Activated T-helper 1 cell treated with anti-CD3 and anti-CD28 coated beads, Interleukin-12 subunit alpha, Interleukin-12 subunit beta, Interleukin-2, Interleukin-4 antibody, amounts not matched to agents 30 ng/mL and 10 ng/mL and 1 ng/mL, durations not matched to agents 14 hours and 24 hours and 36 hours (primary cell): ENCODE results near the gene XPNPEP3. TPM values are rescaled to one million over a fixed set of nuclear protein-coding genes. Genes with fewer than 3 reads are reported as not detected.
A peak's percentile ranks its signal among the peaks of the same experiment; 100 is the strongest.

Experiments used
- DNase-seq: peaks from one replicate; pipeline ENCODE4 v3.0.0; 2021; ENCODE audit warnings: low spot score
- H3K27ac Mint-ChIP-seq: one replicate; pipeline ENCODE4 v1.8.0; 2021; ENCODE audit warnings: mild to moderate bottlenecking, mixed read lengths
- H3K27me3 Mint-ChIP-seq: one replicate; pipeline ENCODE4 v1.8.0; 2022; ENCODE audit warnings: mild to moderate bottlenecking, moderate library complexity, mixed read lengths; ENCODE audit not compliant: insufficient read depth
- H3K36me3 Mint-ChIP-seq: one replicate; pipeline ENCODE4 v1.8.0; 2021; ENCODE audit warnings: low read depth, mixed read lengths
- H3K4me1 Mint-ChIP-seq: one replicate; pipeline ENCODE4 v1.8.0; 2021; ENCODE audit warnings: low read depth, mixed read lengths
- H3K4me3 Mint-ChIP-seq: one replicate; pipeline ENCODE4 v1.8.0; 2021; ENCODE audit warnings: mild to moderate bottlenecking, moderate library complexity, mixed read lengths
- H3K9me3 Mint-ChIP-seq: one replicate; pipeline ENCODE4 v1.8.0; 2021; ENCODE audit warnings: mixed read lengths
- intact Hi-C: fragments of 100-400 bp; cut with micrococcal nuclease; formaldehyde crosslinking; loops from one replicate; pipeline ENCODE4 v1.15.1; 2024
- total RNA-seq: library from RNA; stranded (reverse); gene quantifications from 2 replicates; pipeline ENCODE4 v1.2.3, GENCODE V29; 2022

The XPNPEP3 gene
- total RNA-seq, 1 donor from 2014 or later = 14.7 TPM

GRCh38 chr22:40920526-40920925 is 63.6 kb downstream of the XPNPEP3 start:
- peaks cover 5% of the 10 kb centered on the region for H3K36me3 Mint-ChIP-seq
- no peaks in the 10 kb centered on the region for H3K27me3 Mint-ChIP-seq
- no peak overlapping the region for H3K27ac Mint-ChIP-seq
- no peak for DNase-seq
- intact Hi-C loops = no loop called here
- no peaks in the 10 kb centered on the region for H3K9me3 Mint-ChIP-seq
- peaks cover 8% of the 10 kb centered on the region for H3K4me1 Mint-ChIP-seq
- H3K4me3 Mint-ChIP-seq = no peak overlapping the region

- H3K27me3 Mint-ChIP-seq = no peaks in the 10 kb centered on the region
- DNase-seq = peak; percentile 8
- H3K27ac Mint-ChIP-seq = peak overlapping the region; percentile 5
- H3K36me3 Mint-ChIP-seq = peaks cover 8% of the 10 kb centered on the region
- H3K4me1 Mint-ChIP-seq = peaks cover 8% of the 10 kb centered on the region
- H3K4me3 Mint-ChIP-seq = peak overlapping the region; percentile 4
- no peaks in the 10 kb centered on the region for H3K9me3 Mint-ChIP-seq
- intact Hi-C loops = loop anchor here (1.0 kb wide), 3 partner anchors 29 to 315 kb away; partner anchors contain the start of gene RBX1
Measured at GRCh38 chr22:40922484-40923303, 65.7 kb downstream of the XPNPEP3 start.

GRCh38 chr22:40928657-40929056 is 71.7 kb downstream of the XPNPEP3 start:
- Mint-ChIP-seq H3K36me3 (peaks cover 8% of the 10 kb centered on the region), H3K27ac (no peak overlapping the region), H3K27me3 (no peaks in the 10 kb centered on the region), H3K9me3 (no peaks in the 10 kb centered on the region), H3K4me3 (no peak overlapping the region), H3K4me1 (no peaks in the 10 kb centered on the region)
- intact Hi-C loops = no loop called here
- DNase-seq = no peak

- Mint-ChIP-seq H3K4me1 (no peaks in the 10 kb centered on the region), H3K27ac (no peak overlapping the region), H3K36me3 (no peaks in the 10 kb centered on the region), H3K9me3 (no peaks in the 10 kb centered on the region), H3K4me3 (no peak overlapping the region), H3K27me3 (no peaks in the 10 kb centered on the region)
- no peak for DNase-seq
- intact Hi-C loops = no loop called here
Measured at GRCh38 chr22:40932396-40932795, 75.4 kb downstream of the XPNPEP3 start.

- H3K27ac Mint-ChIP-seq = no peak overlapping the region
- no peak overlapping the region for H3K4me3 Mint-ChIP-seq
- no peaks in the 10 kb centered on the region for H3K36me3 Mint-ChIP-seq
- DNase-seq = no peak
- intact Hi-C loops = no loop called here
- H3K4me1 Mint-ChIP-seq = peaks cover 9% of the 10 kb centered on the region
- H3K27me3 Mint-ChIP-seq = no peaks in the 10 kb centered on the region
- no peaks in the 10 kb centered on the region for H3K9me3 Mint-ChIP-seq
Measured at GRCh38 chr22:40939202-40939601, 82.3 kb downstream of the XPNPEP3 start.

- Mint-ChIP-seq H3K9me3 (no peaks in the 10 kb centered on the region), H3K27me3 (no peaks in the 10 kb centered on the region), H3K4me3 (peak within 1 kb of the TSS; percentile 98), H3K36me3 (peaks cover 22% of the 10 kb centered on the region), H3K27ac (peak within 1 kb of the TSS; percentile 98), H3K4me1 (peaks cover 33% of the 10 kb centered on the region)
- peak; percentile 98 for DNase-seq
- intact Hi-C loops = loop anchor here (1.0 to 5.0 kb wide), 13 partner anchors 29 to 670 kb away; partner anchors contain the start of genes DESI1, L3MBTL2, MRTFA and PHF5A
Measured at GRCh38 chr22:40950962-40951794, 94.2 kb downstream of the XPNPEP3 start, which contains the start of gene RBX1. Gene RBX1 (plus strand): TSS chr22:40951378. CDS start chr22:40951399, 21 bp downstream.

- peaks cover 22% of the 10 kb centered on the region for H3K36me3 Mint-ChIP-seq
- peak overlapping the region; percentile 98 for H3K27ac Mint-ChIP-seq
- no peaks in the 10 kb centered on the region for H3K9me3 Mint-ChIP-seq
- no peak for DNase-seq
- intact Hi-C loops = loop anchor here (1.0 to 5.0 kb wide), 13 partner anchors 30 to 669 kb away; partner anchors contain the start of genes DESI1, L3MBTL2, MRTFA and PHF5A
- H3K4me3 Mint-ChIP-seq = peak overlapping the region; percentile 98
- peaks cover 30% of the 10 kb centered on the region for H3K4me1 Mint-ChIP-seq
- H3K27me3 Mint-ChIP-seq = no peaks in the 10 kb centered on the region
Measured at GRCh38 chr22:40951795-40952605, 95.1 kb downstream of the XPNPEP3 start.

- Mint-ChIP-seq H3K27me3 (no peaks in the 10 kb centered on the region), H3K4me1 (peaks cover 30% of the 10 kb centered on the region), H3K27ac (peak overlapping the region; percentile 54), H3K9me3 (no peaks in the 10 kb centered on the region), H3K36me3 (peaks cover 26% of the 10 kb centered on the region), H3K4me3 (peak overlapping the region; percentile 98)
- intact Hi-C loops = loop anchor here (5.0 kb wide), 1 partner anchor 316 kb away; the partner anchor contains the start of gene MRTFA
- no peak for DNase-seq
Measured at GRCh38 chr22:40953471-40953870, 96.5 kb downstream of the XPNPEP3 start.

- intact Hi-C loops = loop anchor here (5.0 kb wide), 1 partner anchor 317 kb away; the partner anchor contains the start of gene MRTFA
- H3K4me1 Mint-ChIP-seq = peaks cover 30% of the 10 kb centered on the region
- no peaks in the 10 kb centered on the region for H3K27me3 Mint-ChIP-seq
- peak overlapping the region; percentile 38 for H3K4me3 Mint-ChIP-seq
- H3K36me3 Mint-ChIP-seq = peaks cover 27% of the 10 kb centered on the region
- H3K9me3 Mint-ChIP-seq = no peaks in the 10 kb centered on the region
- DNase-seq = no peak
- H3K27ac Mint-ChIP-seq = peak overlapping the region; percentile 34
Measured at GRCh38 chr22:40954113-40954512, 97.2 kb downstream of the XPNPEP3 start.

GRCh38 chr22:40955571-40955970 is 98.6 kb downstream of the XPNPEP3 start:
- Mint-ChIP-seq H3K36me3 (peaks cover 32% of the 10 kb centered on the region), H3K4me1 (peaks cover 30% of the 10 kb centered on the region), H3K4me3 (no peak overlapping the region), H3K27ac (no peak overlapping the region), H3K9me3 (no peaks in the 10 kb centered on the region), H3K27me3 (no peaks in the 10 kb centered on the region)
- intact Hi-C loops = no loop called here
- no peak for DNase-seq

GRCh38 chr22:40957601-40958000 is 100.7 kb downstream of the XPNPEP3 start:
- H3K27ac Mint-ChIP-seq = no peak overlapping the region
- no peak for DNase-seq
- peaks cover 32% of the 10 kb centered on the region for H3K36me3 Mint-ChIP-seq
- no peaks in the 10 kb centered on the region for H3K9me3 Mint-ChIP-seq
- H3K4me1 Mint-ChIP-seq = peaks cover 24% of the 10 kb centered on the region
- H3K27me3 Mint-ChIP-seq = no peaks in the 10 kb centered on the region
- no peak overlapping the region for H3K4me3 Mint-ChIP-seq
- intact Hi-C loops = no loop called here

GRCh38 chr22:40958299-40958698 is 101.4 kb downstream of the XPNPEP3 start:
- DNase-seq = no peak
- H3K4me1 Mint-ChIP-seq = peaks cover 22% of the 10 kb centered on the region
- no peak overlapping the region for H3K4me3 Mint-ChIP-seq
- peak overlapping the region; percentile 44 for H3K27ac Mint-ChIP-seq
- H3K9me3 Mint-ChIP-seq = no peaks in the 10 kb centered on the region
- H3K36me3 Mint-ChIP-seq = peaks cover 31% of the 10 kb centered on the region
- intact Hi-C loops = no loop called here
- no peaks in the 10 kb centered on the region for H3K27me3 Mint-ChIP-seq
